Thyroid gland (tissue), 4 donors: ENCODE results near the gene BCL2L11. TPM values are rescaled to one million over a fixed set of nuclear protein-coding genes. Genes with fewer than 3 reads are reported as not detected.

Source experiments
- DNase-seq, 2 donors: peaks; one replicate each; pipeline ENCODE4 v3.0.0-alpha.2; 2019
- H3K27ac ChIP-seq, 3 donors: fragments of 200-600 bp; sonication (generic); 1 replicate in 2 of 3; 2 replicates in 1 of 3; pipeline ENCODE4 v1.5.1; 2016 to 2019; ENCODE audit warnings: mild to moderate bottlenecking in 1 of 3, moderate library complexity in 1 of 3
- H3K27me3 ChIP-seq: fragments of 200-600 bp; sonication (generic); one replicate; pipeline ENCODE4 v1.5.1; 2019
- H3K36me3 ChIP-seq, 2 donors: fragments of 200-600 bp; sonication (generic); one replicate each; pipeline ENCODE4 v1.5.1; 2016 to 2019
- H3K4me1 ChIP-seq, 2 donors: fragments of 200-600 bp; sonication (generic); one replicate each; pipeline ENCODE4 v1.5.1; 2017 to 2019
- H3K4me3 ChIP-seq, 3 donors: fragments of 200-600 bp; sonication (generic); replicated peaks in 1 of 3; 1 replicate in 2 of 3; 2 replicates in 1 of 3; pipeline ENCODE4 v1.5.1; 2016; ENCODE audit warnings: mild to moderate bottlenecking in 1 of 3
- H3K9me3 ChIP-seq: fragments of 200-600 bp; sonication (generic); one replicate; pipeline ENCODE4 v1.5.1; 2017
- POLR2A ChIP-seq, 2 donors: fragments of 450-650 bp; IDR thresholded peaks; one replicate each; pipeline ENCODE4 v1.6.1; 2017; ENCODE audit warnings: antibody characterized with exemption in 2 of 2, mild to moderate bottlenecking in 2 of 2, moderate library complexity in 1 of 2
- WGBS, 2 donors: methylation state at CpG; one replicate each; pipeline ENCODE4 v1.1.5; 2017; 5-methylcytosine and 5-hydroxymethylcytosine counted together
- intact Hi-C: fragments of 100-400 bp; cut with DNase I; formaldehyde crosslinking; loops from one replicate; pipeline ENCODE4 v1.15.1; 2023
- total RNA-seq, 4 donors: library from RNA; depleted of rRNA; stranded (reverse); fragments of >200 nt; gene quantifications; one replicate each; pipeline ENCODE4 v1.2.3, GENCODE V29; 2016
- TF ChIP-seq, protein P1 (sequence below), 6 experiments: fragments of 200-600 bp in 3 of 6; fragments of 450-650 bp in 3 of 6; sonication (generic) in 3 of 6; IDR thresholded peaks; one replicate each; pipeline ENCODE4 v1.5.1; 2016 to 2019; ENCODE audit warnings: antibody characterized with exemption in 6 of 6, mild to moderate bottlenecking in 2 of 6, inconsistent platforms in 1 of 6, moderate library complexity in 1 of 6

Gene BCL2L11
- total RNA-seq, 4 donors from 2014 or later = 48.4 to 90.6 (median 62.4) TPM

GRCh38 chr2:111171337-111171930 is 50.7 kb downstream of the BCL2L11 start:
- H3K4me1 ChIP-seq = peaks cover 4 to 18% of the 10 kb centered on the region in 2 donors
- 77 to 88% methylated on average over 10 of the region's 10 CpGs for WGBS, 2 donors
- no peaks in the 10 kb centered on the region for H3K9me3 ChIP-seq
- no peaks in the 10 kb centered on the region for H3K36me3 ChIP-seq
- no peaks in the 10 kb centered on the region for H3K27me3 ChIP-seq
- no peak overlapping the region for H3K4me3 ChIP-seq
- H3K27ac ChIP-seq = no peak overlapping the region
- intact Hi-C loops = no loop called here
- DNase-seq = no peak
- TF ChIP-seq, protein P1, sequence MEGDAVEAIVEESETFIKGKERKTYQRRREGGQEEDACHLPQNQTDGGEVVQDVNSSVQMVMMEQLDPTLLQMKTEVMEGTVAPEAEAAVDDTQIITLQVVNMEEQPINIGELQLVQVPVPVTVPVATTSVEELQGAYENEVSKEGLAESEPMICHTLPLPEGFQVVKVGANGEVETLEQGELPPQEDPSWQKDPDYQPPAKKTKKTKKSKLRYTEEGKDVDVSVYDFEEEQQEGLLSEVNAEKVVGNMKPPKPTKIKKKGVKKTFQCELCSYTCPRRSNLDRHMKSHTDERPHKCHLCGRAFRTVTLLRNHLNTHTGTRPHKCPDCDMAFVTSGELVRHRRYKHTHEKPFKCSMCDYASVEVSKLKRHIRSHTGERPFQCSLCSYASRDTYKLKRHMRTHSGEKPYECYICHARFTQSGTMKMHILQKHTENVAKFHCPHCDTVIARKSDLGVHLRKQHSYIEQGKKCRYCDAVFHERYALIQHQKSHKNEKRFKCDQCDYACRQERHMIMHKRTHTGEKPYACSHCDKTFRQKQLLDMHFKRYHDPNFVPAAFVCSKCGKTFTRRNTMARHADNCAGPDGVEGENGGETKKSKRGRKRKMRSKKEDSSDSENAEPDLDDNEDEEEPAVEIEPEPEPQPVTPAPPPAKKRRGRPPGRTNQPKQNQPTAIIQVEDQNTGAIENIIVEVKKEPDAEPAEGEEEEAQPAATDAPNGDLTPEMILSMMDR (IDR thresholded peaks at IDR 0.05) = no peak
- no peak for TF ChIP-seq POLR2A (IDR thresholded peaks at IDR 0.05)

- no peaks in the 10 kb centered on the region for H3K27me3 ChIP-seq
- H3K4me1 ChIP-seq = peaks cover 4 to 23% of the 10 kb centered on the region in 2 donors
- H3K9me3 ChIP-seq = no peaks in the 10 kb centered on the region
- intact Hi-C loops = no loop called here
- no peaks in the 10 kb centered on the region for H3K36me3 ChIP-seq
- WGBS, 2 donors = 89 to 100% methylated on average over 5 of the region's 5 CpGs
- H3K4me3 ChIP-seq = no peak overlapping the region
- H3K27ac ChIP-seq = no peak overlapping the region
- TF ChIP-seq, protein P1 (IDR thresholded peaks at IDR 0.05) = no peak
- no peak for TF ChIP-seq POLR2A (IDR thresholded peaks at IDR 0.05)
- DNase-seq = no peak
Measured at GRCh38 chr2:111172666-111173065, 52.0 kb downstream of the BCL2L11 start.

DNA sequence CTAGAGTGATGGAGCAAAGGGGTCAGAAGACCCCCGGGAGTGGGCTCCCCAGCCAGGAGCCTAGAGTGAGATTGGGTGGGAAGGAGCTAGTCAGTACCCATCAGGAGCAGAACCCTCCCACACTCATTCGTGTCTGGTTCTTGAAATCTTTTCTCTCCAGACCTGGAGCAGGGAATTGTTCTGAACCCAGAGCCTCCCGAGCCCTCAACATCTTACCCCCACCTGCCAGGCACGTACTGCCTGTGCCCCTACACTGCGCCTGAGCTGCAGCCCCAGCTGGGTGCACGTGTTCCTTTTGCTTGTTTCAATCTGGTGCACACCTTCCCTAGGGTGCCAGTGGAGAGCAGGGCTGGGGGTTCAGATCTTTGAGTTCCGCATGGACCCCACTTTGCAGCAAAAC is 52.6 kb downstream of the BCL2L11 start:
- H3K27ac ChIP-seq = no peak overlapping the region
- 93 to 94% methylated on average over 7 of the region's 7 CpGs for WGBS, 2 donors
- no peaks in the 10 kb centered on the region for H3K9me3 ChIP-seq
- TF ChIP-seq, protein P1 (IDR thresholded peaks at IDR 0.05) = no peak
- TF ChIP-seq POLR2A (IDR thresholded peaks at IDR 0.05) = no peak
- H3K36me3 ChIP-seq = no peaks in the 10 kb centered on the region
- intact Hi-C loops = no loop called here
- peaks cover 4 to 20% of the 10 kb centered on the region in 2 donors for H3K4me1 ChIP-seq
- DNase-seq = no peak
- H3K27me3 ChIP-seq = no peaks in the 10 kb centered on the region
- H3K4me3 ChIP-seq = no peak overlapping the region

GRCh38 chr2:111173856-111174255 is 53.1 kb downstream of the BCL2L11 start:
- no peak for DNase-seq
- Histone ChIP-seq H3K4me3 (no peak overlapping the region), H3K4me1 (peaks cover 6 to 19% of the 10 kb centered on the region in 2 donors), H3K9me3 (no peaks in the 10 kb centered on the region), H3K27ac (no peak overlapping the region), H3K36me3 (no peaks in the 10 kb centered on the region), H3K27me3 (no peaks in the 10 kb centered on the region)
- no peak for TF ChIP-seq POLR2A (IDR thresholded peaks at IDR 0.05)
- TF ChIP-seq, protein P1 (IDR thresholded peaks at IDR 0.05) = no peak
- 93 to 98% methylated on average over 6 of the region's 6 CpGs for WGBS, 2 donors
- intact Hi-C loops = no loop called here

DNA sequence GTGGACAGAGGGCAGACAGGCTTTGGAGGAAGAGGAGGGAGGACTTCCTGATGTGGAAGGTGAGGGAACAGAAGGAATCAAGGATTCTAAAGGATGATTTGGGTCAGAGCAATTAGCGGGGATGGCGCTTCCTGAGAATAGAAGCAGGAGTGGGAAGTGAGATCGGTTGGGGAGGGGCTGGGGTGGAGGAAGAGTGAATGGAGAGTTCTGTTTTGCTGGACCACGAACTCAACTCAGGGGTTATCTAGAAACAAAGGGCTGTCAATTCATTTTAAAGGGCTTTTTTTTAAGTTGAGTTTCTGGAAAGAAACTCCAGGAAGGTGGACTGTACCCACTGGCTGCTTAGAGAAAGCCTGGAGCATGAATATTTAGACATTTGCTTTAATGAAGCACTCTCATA is 54.9 kb downstream of the BCL2L11 start:
- TF ChIP-seq, protein P1 (IDR thresholded peaks at IDR 0.05) = no peak
- no peak for TF ChIP-seq POLR2A (IDR thresholded peaks at IDR 0.05)
- Histone ChIP-seq H3K36me3 (no peaks in the 10 kb centered on the region), H3K27ac (no peak overlapping the region)

More for the DNA sequence above, 54.9 kb downstream of the BCL2L11 start:
- Histone ChIP-seq H3K9me3 (no peaks in the 10 kb centered on the region), H3K4me1 (peaks cover 6 to 23% of the 10 kb centered on the region in 2 donors), H3K27me3 (no peaks in the 10 kb centered on the region), H3K4me3 (no peak overlapping the region)
- WGBS, 2 donors = 86 to 89% methylated on average over 4 of the region's 4 CpGs
- DNase-seq = no peak
- intact Hi-C loops = no loop called here
